Hematopoietic multipotent progenitor cell treated with erythropoietin and hydrocortisone succinate and interleukin-3 and kit ligand, for 4 days (in vitro differentiated cells): ENCODE results near the gene RPS6KA3.
"Not testable (repeated sequence)": the region's sequence is repeated elsewhere in the genome, so short reads cannot be mapped to it uniquely, and the experiment has no call there.

Source experiments
- DNase-seq: peaks from one replicate; pipeline ENCODE4 v3.0.0-alpha.2; 2015

RPS6KA3 gene

GRCh38 chrX:20215565-20215964 lies 51.1 kb downstream of the RPS6KA3 start:
- no peak for DNase-seq

- DNase-seq, result no peak
These were observed 54.1 kb downstream of the RPS6KA3 start for GRCh38 chrX:20212486-20213089.

GRCh38 chrX:20211261-20211786 lies 55.4 kb downstream of the RPS6KA3 start:
- DNase-seq, result no peak

- DNase-seq, result no peak
These were observed 60.6 kb downstream of the RPS6KA3 start for GRCh38 chrX:20205927-20206708.

DNA sequence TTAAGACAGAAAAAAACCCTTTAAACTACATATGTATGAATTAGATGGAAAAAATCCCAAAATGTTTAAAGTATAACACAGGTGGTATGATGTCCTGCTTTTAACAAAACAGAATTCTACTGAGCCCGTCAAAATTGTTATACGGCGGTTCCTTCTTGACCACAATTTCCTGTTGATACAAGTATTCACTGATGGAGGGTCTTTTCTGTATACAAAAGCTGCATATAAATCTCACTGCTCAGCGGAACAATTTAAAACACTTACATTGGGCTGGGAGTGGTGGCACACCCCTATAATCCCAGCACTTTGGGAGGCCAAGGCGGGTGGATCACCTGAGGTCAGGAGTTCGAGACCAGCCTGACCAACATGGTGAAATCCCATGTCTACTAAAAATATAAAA lies 62.4 kb downstream of the RPS6KA3 start:
- peak; percentile 16 for DNase-seq

GRCh38 chrX:20197641-20198210 lies 69.0 kb downstream of the RPS6KA3 start:
- DNase-seq, result no peak

DNA sequence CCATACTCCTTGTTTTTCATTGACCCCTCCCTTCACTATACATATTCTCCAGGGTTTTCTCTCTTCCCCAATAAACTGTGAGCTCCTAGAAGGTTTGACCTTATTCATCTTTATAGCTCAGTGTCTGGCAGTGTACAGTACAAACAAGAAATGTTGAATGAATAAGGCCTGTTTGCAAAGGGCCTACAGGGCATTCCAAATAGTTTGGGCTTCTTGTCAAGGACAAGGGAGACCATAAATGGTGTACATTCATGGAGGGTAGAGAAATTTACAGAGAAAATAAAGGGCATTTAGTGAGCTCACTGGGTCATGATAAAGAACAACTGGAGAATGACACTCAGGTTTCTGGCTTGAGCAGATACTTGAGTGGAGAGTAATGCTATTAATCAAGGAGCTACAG lies 77.5 kb downstream of the RPS6KA3 start:
- no peak for DNase-seq

DNA sequence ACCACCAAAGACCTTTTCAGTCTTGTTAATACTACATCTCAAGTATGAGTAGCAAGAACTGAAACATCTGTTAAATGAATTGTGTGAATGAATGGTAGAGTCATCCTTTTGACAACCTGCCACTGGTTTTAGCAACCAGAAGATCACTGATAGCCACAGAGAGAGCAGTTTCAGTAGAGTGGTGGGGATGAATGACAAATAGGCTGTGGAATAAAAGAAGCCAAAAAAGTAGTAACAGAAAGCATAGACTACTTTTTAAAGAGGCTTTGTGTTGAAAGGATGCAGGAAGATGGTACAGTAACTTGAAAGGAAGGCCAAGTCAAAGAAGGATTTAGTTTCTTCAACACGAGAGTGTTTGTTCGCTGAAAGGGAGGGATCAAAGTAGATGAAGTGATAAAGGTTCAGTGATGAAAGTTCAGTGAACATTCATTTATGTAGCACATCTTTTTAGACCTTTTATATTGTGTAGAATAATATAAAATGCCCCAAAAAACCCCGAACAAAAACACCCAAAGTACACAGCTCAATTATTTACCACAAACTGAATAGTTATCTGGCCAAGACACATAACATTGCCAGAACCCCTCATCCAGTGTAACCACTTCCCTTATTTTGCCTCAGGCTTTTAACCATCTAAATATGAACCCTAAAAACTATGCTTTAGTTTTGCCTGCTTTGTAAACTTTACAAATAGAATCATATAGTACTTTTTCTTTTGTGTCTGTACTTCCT lies 84.9 kb downstream of the RPS6KA3 start:
- peak; percentile 81 for DNase-seq

DNA sequence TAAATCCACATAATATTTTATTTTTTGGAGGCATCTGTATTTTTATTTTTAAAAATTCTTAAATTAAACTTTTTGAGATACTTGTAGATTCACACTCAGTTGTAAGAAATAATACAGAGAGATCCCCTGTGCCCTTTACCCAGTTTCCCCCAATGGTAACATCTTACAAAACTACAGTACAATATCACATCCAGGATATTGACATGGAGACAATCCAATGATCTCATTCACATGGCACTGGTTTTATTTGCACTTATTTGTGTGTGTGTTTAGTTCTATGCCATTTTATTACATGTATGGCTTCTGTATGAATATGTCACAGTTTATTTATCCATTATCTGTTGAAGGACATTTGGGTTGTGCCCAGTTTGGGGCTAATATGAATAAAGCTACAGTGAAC lies 89.6 kb downstream of the RPS6KA3 start:
- DNase-seq, result no peak

- no peak for DNase-seq
These were observed 92.9 kb downstream of the RPS6KA3 start for GRCh38 chrX:20173856-20174255.

GRCh38 chrX:20173313-20173712 lies 93.4 kb downstream of the RPS6KA3 start:
- no peak for DNase-seq

DNA sequence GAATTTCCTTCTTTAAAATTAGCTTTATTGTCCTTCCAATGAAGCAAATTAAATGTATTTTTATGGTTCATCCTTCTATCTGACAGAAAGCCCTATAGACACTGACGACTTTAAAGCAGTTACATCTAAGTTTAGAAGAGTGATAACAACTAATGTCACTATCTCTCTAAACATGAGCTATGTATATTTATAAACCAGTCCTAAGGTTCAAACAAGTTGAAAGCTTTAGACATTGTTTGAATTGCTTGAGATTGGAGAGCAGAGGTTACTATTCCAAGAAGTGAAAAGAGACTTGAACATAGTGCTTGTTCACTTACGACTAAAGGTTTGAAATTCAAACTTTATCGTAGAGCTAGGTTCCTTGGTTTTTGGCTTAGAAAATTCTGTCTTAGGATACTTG lies 94.8 kb downstream of the RPS6KA3 start:
- no peak for DNase-seq

GRCh38 chrX:20162516-20162915 lies 104.2 kb downstream of the RPS6KA3 start:
- DNase-seq, result not testable (repeated sequence)

DNA sequence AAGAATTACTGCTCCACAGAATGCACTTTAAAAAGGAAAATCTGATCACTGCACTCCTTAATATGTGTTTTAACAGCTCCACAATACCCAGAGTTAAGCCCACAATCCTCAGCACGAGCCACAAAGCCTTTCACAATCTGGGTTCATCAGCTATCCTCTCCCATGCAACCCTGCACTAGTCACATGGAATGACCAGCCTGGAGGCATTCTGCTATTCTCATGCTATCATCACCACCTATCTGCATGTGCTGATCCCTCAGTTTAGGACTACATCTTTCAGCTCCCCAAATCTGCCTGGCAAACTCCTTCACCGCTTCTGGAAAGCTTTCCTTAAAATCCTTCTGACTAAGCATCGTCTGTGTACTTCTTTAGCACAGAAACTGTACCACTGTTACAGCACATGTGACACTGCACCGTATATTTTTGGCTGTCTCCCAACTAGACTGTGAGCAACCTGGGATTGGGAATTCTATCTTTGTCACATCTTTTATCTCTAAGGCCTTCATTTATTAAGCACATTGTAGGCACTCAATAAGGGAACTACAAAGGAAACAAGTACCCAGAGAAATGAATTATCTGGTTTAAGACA lies 106.8 kb downstream of the RPS6KA3 start:
- DNase-seq, result no peak

DNA sequence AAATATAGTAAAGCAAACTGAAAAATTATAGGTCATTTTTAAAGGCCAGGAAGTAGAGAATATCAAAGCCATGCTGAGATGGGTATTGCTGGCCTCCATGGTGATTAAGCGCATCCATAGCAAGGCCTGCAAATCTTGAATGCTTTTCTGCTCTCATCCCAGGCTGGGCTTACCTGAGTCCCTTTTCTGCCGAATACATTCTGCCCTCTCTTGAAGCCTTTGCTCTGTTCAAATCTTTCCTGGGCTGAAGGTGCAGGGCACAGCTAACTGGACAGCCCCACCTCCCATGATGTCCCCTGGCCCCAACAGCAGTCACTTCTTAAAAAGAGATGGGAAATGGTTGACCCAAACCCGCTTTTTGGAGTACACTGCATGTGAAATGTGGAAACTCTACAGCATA lies 115.0 kb downstream of the RPS6KA3 start:
- no peak for DNase-seq

GRCh38 chrX:20149326-20149725 lies 117.4 kb downstream of the RPS6KA3 start:
- DNase-seq, result no peak

DNA sequence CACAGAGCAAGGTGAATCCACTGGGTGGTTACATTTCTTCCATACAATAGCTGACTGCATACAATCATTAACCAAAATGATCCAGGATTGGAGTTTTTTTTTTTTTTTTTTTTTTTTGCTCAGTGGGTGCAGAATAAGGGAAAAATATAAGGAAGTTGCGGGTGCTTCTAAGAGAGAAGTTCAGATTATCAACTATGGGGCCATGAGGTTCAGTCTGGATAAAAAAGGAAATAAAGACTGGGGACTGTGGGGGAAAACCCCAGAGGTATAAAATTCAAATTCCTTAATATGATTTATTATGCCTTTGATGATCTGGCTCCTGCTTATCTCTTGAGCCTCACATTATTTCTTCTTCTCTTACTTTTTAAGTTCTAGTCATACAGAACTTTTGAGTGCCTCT lies 119.1 kb downstream of the RPS6KA3 start:
- no peak for DNase-seq

DNA sequence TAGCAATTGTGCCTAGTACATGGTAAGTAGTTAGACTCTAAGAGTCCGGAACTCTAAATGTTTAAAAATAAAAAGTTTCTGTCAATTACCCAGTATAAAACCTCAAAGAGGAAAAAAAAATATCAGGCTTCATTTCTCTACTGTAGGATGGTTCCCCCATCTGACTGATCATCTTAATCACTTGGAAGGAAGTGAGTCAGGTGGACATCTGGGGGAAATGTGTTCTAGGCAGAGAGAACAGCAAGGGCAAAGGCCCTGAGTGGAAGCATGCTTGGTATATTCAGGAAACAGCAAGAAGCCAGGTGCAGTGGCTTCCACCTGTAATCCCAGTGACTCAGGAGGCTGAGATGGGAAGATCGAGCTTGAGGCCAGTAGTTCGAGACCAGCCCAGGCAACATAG lies 122.2 kb downstream of the RPS6KA3 start:
- DNase-seq, result peak; percentile 26

- DNase-seq, result peak; percentile 31
These were observed 123.1 kb downstream of the RPS6KA3 start for GRCh38 chrX:20143561-20143960.

DNA sequence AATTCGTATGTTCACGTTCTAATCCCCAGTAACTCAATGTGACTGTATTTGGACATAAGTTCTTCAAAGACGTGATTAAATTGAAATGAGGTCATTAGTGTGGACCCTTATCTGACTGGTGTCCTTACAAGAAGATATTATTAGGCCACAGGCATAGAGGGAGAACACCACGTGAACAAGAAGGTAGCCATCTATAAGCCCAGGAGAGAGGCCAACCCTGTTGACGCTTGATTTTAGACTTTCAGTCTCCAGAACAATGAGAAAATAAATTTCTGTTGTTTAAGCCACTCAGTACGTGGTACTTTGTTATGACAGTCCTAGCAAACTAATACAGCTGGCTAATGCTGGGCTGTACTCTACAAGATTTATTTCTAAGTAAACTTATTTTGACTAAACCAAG lies 123.6 kb downstream of the RPS6KA3 start:
- peak; percentile 11 for DNase-seq

DNA sequence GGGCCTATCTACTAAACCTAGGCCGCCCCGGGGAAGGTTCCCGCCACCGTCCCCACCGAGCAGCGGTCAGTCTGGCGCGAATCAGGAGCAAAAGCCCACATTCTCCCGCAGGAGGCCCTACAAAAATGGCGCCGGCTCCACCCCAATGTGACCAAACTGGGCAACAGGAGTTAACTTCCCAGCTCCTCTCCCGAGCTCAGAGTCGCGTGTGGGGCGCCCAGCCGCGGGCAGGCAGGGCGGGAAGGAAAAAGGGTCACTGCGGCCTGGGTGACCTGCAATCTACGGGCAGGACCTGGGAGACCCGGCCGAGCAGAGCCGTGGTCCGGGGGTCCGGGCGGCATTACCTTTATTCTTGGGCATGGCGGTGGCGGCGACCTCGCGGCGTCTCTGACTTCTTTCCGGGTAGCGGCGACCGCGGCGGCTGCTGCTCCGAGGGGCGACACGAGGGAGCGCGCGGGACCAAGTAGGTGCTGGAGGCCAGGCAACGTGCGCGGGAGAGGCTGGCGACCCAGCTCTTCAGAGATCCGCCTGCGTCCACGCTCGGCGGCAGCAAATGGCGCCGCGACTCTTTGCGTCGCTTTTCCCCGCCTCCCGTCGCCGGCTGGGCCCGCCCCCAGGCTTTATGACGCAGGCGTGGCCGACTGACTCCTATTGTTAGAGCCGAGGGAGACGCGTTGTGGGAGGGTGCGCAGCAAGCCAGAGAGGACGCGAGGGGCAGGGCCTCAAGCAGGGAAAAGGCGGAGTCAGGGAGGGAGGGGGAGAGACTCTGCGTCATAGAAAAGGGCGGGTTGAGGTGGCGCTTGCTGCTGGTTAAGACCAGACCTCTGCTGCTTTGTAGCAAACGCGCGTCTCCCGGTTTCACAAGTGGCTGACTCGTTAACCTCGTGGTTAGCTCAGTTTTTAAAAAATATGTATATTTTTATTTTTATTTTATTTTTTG lies 125.2 kb downstream of the RPS6KA3 start, which contains the start of gene EIF1AX:
Gene EIF1AX (minus strand): TSS at position 558 of the 940 bp plus-strand sequence. CDS start 198 bp downstream, at position 360.
- DNase-seq, result peak; percentile 98

DNA sequence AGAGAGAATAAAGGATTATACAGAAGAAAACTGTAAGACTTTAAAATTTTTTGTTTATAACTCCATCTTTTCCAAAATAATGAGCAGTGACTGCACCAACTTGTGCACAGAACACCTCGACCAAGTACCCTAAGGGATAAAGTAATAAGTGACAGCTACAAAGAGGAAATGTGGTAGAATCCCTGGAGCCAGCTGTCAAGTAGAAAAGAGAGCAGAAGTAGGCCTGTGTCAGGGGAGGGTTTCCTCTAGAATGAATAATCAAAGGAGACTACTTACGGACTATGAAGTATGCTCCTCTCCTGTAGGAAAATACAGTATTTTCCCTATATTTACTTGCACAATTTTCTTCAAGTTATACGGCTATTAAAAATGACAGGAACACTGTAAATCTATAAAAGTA lies 126.3 kb downstream of the RPS6KA3 start:
- peak; percentile 33 for DNase-seq
